ENCODE results near the gene TOMM40L.
"Not testable (repeated sequence)": the region's sequence is repeated elsewhere in the genome, so short reads cannot be mapped to it uniquely, and the experiment has no call there.

The TOMM40L gene

GRCh38 chr1:161222175-161223019 lies 3.5 kb upstream of the TOMM40L start:
- no peak for DNase-seq

- no peak for DNase-seq
Measured at GRCh38 chr1:161223805-161224694, 1.8 kb upstream of the TOMM40L start.

GRCh38 chr1:161224695-161225087 lies 1.2 kb upstream of the TOMM40L start:
- DNase-seq, result not testable (repeated sequence)

GRCh38 chr1:161225178-161225533 lies 704 bp upstream of the TOMM40L start:
- no peak for DNase-seq

- DNase-seq, result no peak
Measured at GRCh38 chr1:161226320-161226711, 456 bp downstream of the TOMM40L start.

- DNase-seq, result no peak
Measured at GRCh38 chr1:161226759-161227158, 899 bp downstream of the TOMM40L start.

- DNase-seq, result peak; percentile 76
Measured at GRCh38 chr1:161227196-161227871, 1.5 kb downstream of the TOMM40L start.

- DNase-seq, result no peak
Measured at GRCh38 chr1:161228032-161228431, 2.2 kb downstream of the TOMM40L start.

- DNase-seq, result no peak
Measured at GRCh38 chr1:161229896-161230295, 4.0 kb downstream of the TOMM40L start.

- DNase-seq, result no peak
Measured at GRCh38 chr1:161230762-161231161, 4.9 kb downstream of the TOMM40L start.

GRCh38 chr1:161233102-161233501 lies 7.2 kb downstream of the TOMM40L start:
- no peak for DNase-seq

- DNase-seq, result no peak
Measured at GRCh38 chr1:161235957-161236775, 10.3 kb downstream of the TOMM40L start.

GRCh38 chr1:161238039-161238473 lies 12.2 kb downstream of the TOMM40L start, which contains the start of gene NR1I3:
Gene NR1I3 (minus strand): TSS chr1:161238203. CDS start chr1:161236565, 1,638 bp downstream.
- DNase-seq, result no peak

- DNase-seq, result no peak
Measured at GRCh38 chr1:161241682-161242081, 15.8 kb downstream of the TOMM40L start.

- no peak for DNase-seq
Measured at GRCh38 chr1:161242313-161242712, 16.5 kb downstream of the TOMM40L start.

GRCh38 chr1:161244888-161245287 lies 19.0 kb downstream of the TOMM40L start:
- DNase-seq, result no peak

- DNase-seq, result not testable (repeated sequence)
Measured at GRCh38 chr1:161250100-161250499, 24.2 kb downstream of the TOMM40L start.

GRCh38 chr1:161250829-161251228 lies 25.0 kb downstream of the TOMM40L start:
- DNase-seq, result no peak

- DNase-seq, result no peak
Measured at GRCh38 chr1:161251579-161251978, 25.7 kb downstream of the TOMM40L start.

GRCh38 chr1:161255302-161255701 lies 29.4 kb downstream of the TOMM40L start:
- not testable (repeated sequence) for DNase-seq

GRCh38 chr1:161255955-161256520 lies 30.2 kb downstream of the TOMM40L start:
- not testable (repeated sequence) for DNase-seq

GRCh38 chr1:161257109-161257508 lies 31.2 kb downstream of the TOMM40L start:
- not testable (repeated sequence) for DNase-seq

All from NCI-H1092 treated with DMSO at 0.1 percent for 48 hours (cell line).